Measurements from ENCODE around the gene ZNF641.
"Not testable (repeated sequence)": the region's sequence is repeated elsewhere in the genome, so short reads cannot be mapped to it uniquely, and the experiment has no call there.

ZNF641 gene

GRCh38 chr12:48333680-48334079, 17.0 kb downstream of the ZNF641 start:
- DNase-seq, result not testable (repeated sequence)

GRCh38 chr12:48331399-48331798, 19.3 kb downstream of the ZNF641 start:
- DNase-seq, result no peak

- no peak for DNase-seq
Measured at GRCh38 chr12:48329199-48329939, 21.4 kb downstream of the ZNF641 start.

GRCh38 chr12:48316491-48316890, 34.2 kb downstream of the ZNF641 start:
- DNase-seq, result no peak

- DNase-seq, result no peak
Measured at GRCh38 chr12:48311313-48311712, 39.4 kb downstream of the ZNF641 start.

GRCh38 chr12:48307269-48307668, 43.5 kb downstream of the ZNF641 start:
- no peak for DNase-seq

- DNase-seq, result no peak
Measured at GRCh38 chr12:48305190-48305589, 45.5 kb downstream of the ZNF641 start.

GRCh38 chr12:48302161-48302911, 48.4 kb downstream of the ZNF641 start:
- no peak for DNase-seq

GRCh38 chr12:48300774-48301173, 49.9 kb downstream of the ZNF641 start:
- no peak for DNase-seq

- DNase-seq, result peak; percentile 56
Measured at GRCh38 chr12:48296586-48297282, 54.0 kb downstream of the ZNF641 start.

GRCh38 chr12:48292040-48292439, 58.7 kb downstream of the ZNF641 start:
- no peak for DNase-seq

- DNase-seq, result no peak
Measured at GRCh38 chr12:48291511-48291910, 59.2 kb downstream of the ZNF641 start.

GRCh38 chr12:48288387-48289268, 62.1 kb downstream of the ZNF641 start:
- DNase-seq, result no peak
